HCT116 (cell line): ENCODE measurements around the gene PSMA6. TPM values are rescaled to one million over a fixed set of nuclear protein-coding genes. Genes with fewer than 3 reads are reported as not detected.

Experiments
- ATAC-seq: fragments of 200-7000 bp; cut with Tn5 transposase; 2 replicates; pipeline ENCODE4 v1.9.1; 2020; ENCODE audit warnings: mild to moderate bottlenecking, moderate library complexity
- BruUV-seq: library from RNA; stranded (reverse); fragments of 400-500 nt; replicated peaks from 2 replicates; lab custom pipeline; 2021; lab: Mats Ljungman, UMichigan
- CTCF ChIA-PET: fragments of 300-600 bp; sonication (Branson Sonifier 250); formaldehyde crosslinking; loops from one replicate; lab custom pipeline; 2021; ENCODE audit warnings: antibody characterized with exemption; lab: Charles Lee
- POLR2A ChIA-PET: fragments of 300-600, 350-600 bp; sonication (Branson Sonifier 250); formaldehyde crosslinking; loops from one replicate; lab custom pipeline; 2021; ENCODE audit warnings: antibody characterized with exemption; lab: Charles Lee
- RAD21 ChIA-PET, 2 experiments: fragments of 300-600 bp; sonication (Branson Sonifier 250); formaldehyde crosslinking; loops; one replicate each; lab custom pipeline; 2023; ENCODE audit warnings: low total read pairs in 2 of 2; ENCODE audit not compliant: uncharacterized antibody in 2 of 2, unreplicated experiment in 2 of 2, low non-redundant PET in 1 of 2; lab: Charles Lee
- DNase-seq: peaks from one replicate; pipeline ENCODE4 v3.0.0-alpha.2; 2010; ENCODE audit warnings: low read depth, low spot score
- H2AFZ ChIP-seq: fragments of 200-600 bp; shearing (Covaris generic), sonication (generic); 2 replicates; pipeline ENCODE4 v1.6.1; 2017; ENCODE audit warnings: low read depth, mixed run types, mixed read lengths, antibody characterized with exemption, low read length; ENCODE audit not compliant: poor library complexity, severe bottlenecking
- H3K27ac ChIP-seq: 2 replicates; pipeline ENCODE4 v1.5.1; 2012; ENCODE audit warnings: low read depth, low read length
- H3K27me3 ChIP-seq: fragments of 200-600 bp; sonication (generic); 2 replicates; pipeline ENCODE4 v1.6.1; 2016; ENCODE audit warnings: mixed run types, low read length, mixed read lengths; ENCODE audit not compliant: insufficient read depth
- H3K36me3 ChIP-seq, 2 experiments: fragments of 200-500 bp in 1 of 2; fragments of 200-600 bp in 1 of 2; sonication (Bioruptor generic) in 1 of 2; sonication (generic) in 1 of 2; 2 replicates each; pipeline versions ENCODE4 v1.5.1 to v1.6.1; 2014 to 2016; ENCODE audit warnings: low read length in 2 of 2, inconsistent platforms in 1 of 2, mixed read lengths in 1 of 2, mixed run types in 1 of 2; ENCODE audit not compliant: insufficient read depth in 2 of 2, control insufficient read depth in 1 of 2
- H3K4me1 ChIP-seq, 2 experiments: fragments of 200-600 bp in 1 of 2; sonication (generic) in 1 of 2; 2 replicates each; pipeline versions ENCODE4 v1.5.1 to v1.6.1; 2012 to 2017; ENCODE audit warnings: low read length in 2 of 2, inconsistent platforms in 1 of 2, mild to moderate bottlenecking in 1 of 2, mixed read lengths in 1 of 2, mixed run types in 1 of 2, moderate library complexity in 1 of 2; ENCODE audit not compliant: insufficient read depth in 2 of 2, control insufficient read depth in 1 of 2
- H3K4me2 ChIP-seq: fragments of 200-600 bp; sonication (generic); 2 replicates; pipeline ENCODE4 v1.6.1; 2017; ENCODE audit warnings: mixed run types, low read length, mixed read lengths
- H3K4me3 ChIP-seq, 2 experiments: fragments of 200-600 bp in 1 of 2; sonication (generic) in 1 of 2; replicated peaks in 1 of 2; 2 replicates each; pipeline ENCODE4 v1.5.1; 2011 to 2016; ENCODE audit warnings: low read length in 2 of 2, control low read depth in 1 of 2, low read depth in 1 of 2, mild to moderate bottlenecking in 1 of 2, mixed read lengths in 1 of 2, mixed run types in 1 of 2
- H3K79me2 ChIP-seq: fragments of 200-600 bp; sonication (generic); 2 replicates; pipeline ENCODE4 v1.6.1; 2017; ENCODE audit warnings: mild to moderate bottlenecking, mixed run types, low read length, moderate library complexity, mixed read lengths; ENCODE audit not compliant: insufficient read depth
- H3K9ac ChIP-seq: fragments of 200-600 bp; sonication (generic); 2 replicates; pipeline ENCODE4 v1.6.1; 2016; ENCODE audit warnings: low read length, mixed read lengths
- H3K9me2 ChIP-seq: fragments of 200-600 bp; sonication (generic), shearing (Covaris generic); 2 replicates; pipeline ENCODE4 v1.6.1; 2017; ENCODE audit warnings: mixed run types, mild to moderate bottlenecking, moderate library complexity; ENCODE audit not compliant: insufficient read depth
- H3K9me3 ChIP-seq, 2 experiments: fragments of 200-500 bp in 1 of 2; fragments of 200-600 bp in 1 of 2; sonication (Bioruptor generic) in 1 of 2; sonication (generic) in 1 of 2; 2 replicates each; pipeline ENCODE4 v1.6.1; 2014 to 2017; ENCODE audit warnings: low read length in 2 of 2, mixed read lengths in 2 of 2, inconsistent platforms in 1 of 2, low read depth in 1 of 2, mild to moderate bottlenecking in 1 of 2, mixed run types in 1 of 2, moderate library complexity in 1 of 2; ENCODE audit not compliant: control insufficient read depth in 1 of 2, insufficient read depth in 1 of 2
- H4K20me1 ChIP-seq: fragments of 200-600 bp; sonication (generic), shearing (Covaris generic); 2 replicates; pipeline ENCODE4 v1.6.1; 2017; ENCODE audit warnings: mixed run types, mild to moderate bottlenecking, moderate library complexity; ENCODE audit not compliant: insufficient read depth
- CBX3 ChIP-seq: IDR thresholded peaks from 2 replicates; pipeline ENCODE4 v1.6.1; 2012; ENCODE audit warnings: low read depth
- CEBPB ChIP-seq: IDR thresholded peaks from 2 replicates; pipeline ENCODE4 v1.6.1; 2012; ENCODE audit warnings: low read depth
- EGR1 ChIP-seq: IDR thresholded peaks from 2 replicates; pipeline ENCODE4 v1.6.1; 2012; ENCODE audit warnings: low read depth
- EZH2phosphoT487 ChIP-seq: fragments of 200-600 bp; IDR thresholded peaks from 2 replicates; pipeline ENCODE4 v1.6.1; 2018; ENCODE audit warnings: antibody characterized with exemption, borderline replicate concordance
- FOSL1 ChIP-seq: IDR thresholded peaks from 2 replicates; pipeline ENCODE4 v1.6.1; 2012; ENCODE audit warnings: low read depth
- JUND ChIP-seq: IDR thresholded peaks from 2 replicates; pipeline ENCODE4 v1.6.1; 2012
- RAD21 ChIP-seq: IDR thresholded peaks from 2 replicates; pipeline ENCODE4 v1.6.1; 2012; ENCODE audit warnings: low read depth, mild to moderate bottlenecking
- SP1 ChIP-seq: IDR thresholded peaks from 2 replicates; pipeline ENCODE4 v1.6.1; 2012; ENCODE audit warnings: low read depth
- SRF ChIP-seq: IDR thresholded peaks from 2 replicates; pipeline ENCODE4 v1.6.1; 2012; ENCODE audit warnings: low read depth
- ZFX ChIP-seq: fragments of 450-650 bp; IDR thresholded peaks from 2 replicates; pipeline ENCODE4 v1.6.1; 2017
- ZNF274 ChIP-seq: fragments of 200-500 bp; sonication (Bioruptor generic); IDR thresholded peaks from 2 replicates; pipeline ENCODE4 v1.6.1; 2014; ENCODE audit warnings: mild to moderate bottlenecking, low read depth, low read length, inconsistent platforms
- intact Hi-C: fragments of 100-400 bp; cut with micrococcal nuclease; formaldehyde crosslinking; loops from 2 replicates; pipeline ENCODE4 v1.10.0; 2022
- total RNA-seq: library from RNA; stranded (reverse); gene quantifications from one replicate; pipeline ENCODE4 v1.2.1, GENCODE V29; 2021; ENCODE audit not compliant: unreplicated experiment
- TF ChIP-seq, protein P1 (sequence below): IDR thresholded peaks from 2 replicates; pipeline ENCODE4 v1.6.1; 2011; ENCODE audit warnings: mild to moderate bottlenecking, low read length, moderate library complexity; ENCODE audit not compliant: insufficient replicate concordance; ENCODE audit errors: extremely low read depth
- TF ChIP-seq, protein P2 (sequence below): IDR thresholded peaks from 2 replicates; pipeline ENCODE4 v1.6.1; 2012; ENCODE audit warnings: low read depth
- TF ChIP-seq, protein P3 (sequence below), 3 experiments: fragments of 200-600 bp in 1 of 3; sonication (generic) in 1 of 3; IDR thresholded peaks in 2 of 3; conservative IDR thresholded peaks in 1 of 3; 2 replicates each; pipeline ENCODE4 v1.5.1; 2012 to 2017; ENCODE audit warnings: low read depth in 2 of 3, low read length in 2 of 3, antibody characterized with exemption in 1 of 3, borderline replicate concordance in 1 of 3, control low read depth in 1 of 3, mild to moderate bottlenecking in 1 of 3, mixed read lengths in 1 of 3, mixed run types in 1 of 3, moderate library complexity in 1 of 3; ENCODE audit not compliant: insufficient read depth in 1 of 3

The PSMA6 gene
- total RNA-seq, 1 experiment from 2014 or later, result 194 TPM

DNA sequence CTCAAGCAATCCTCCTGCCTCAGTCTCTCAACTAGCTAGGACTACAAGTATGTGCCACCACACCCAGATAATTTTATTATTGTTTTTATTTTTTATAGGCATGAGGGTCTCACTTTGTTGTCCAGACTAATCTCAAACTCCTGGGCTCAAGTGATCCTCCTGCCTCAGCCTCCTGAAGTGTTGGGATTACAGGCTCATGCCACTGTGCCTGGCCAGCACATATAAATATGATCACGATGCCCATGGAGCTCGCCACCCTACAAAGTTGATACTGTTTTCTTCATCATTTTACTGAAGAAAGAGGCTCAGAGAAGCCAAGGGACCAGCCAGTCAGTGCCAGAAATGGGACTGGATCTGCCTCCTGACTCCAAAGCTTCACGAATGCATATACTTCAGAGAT, 59.3 kb downstream of the PSMA6 start:
- H3K36me3 ChIP-seq, result no peaks in the 10 kb centered on the region
- H3K9ac ChIP-seq, result no peak overlapping the region
- ATAC-seq (no peak), DNase-seq (no peak)
- ChIA-PET POLR2A (interaction anchor here (1.0 to 1.8 kb wide), 2 partner anchors 9 to 10 kb away, joined by 3 to 5 read pairs; no protein-coding TSS in a partner anchor), CTCF (interaction anchor here (0.9 kb wide), 1 partner anchor 10 kb away, joined by 4 read pairs; no protein-coding TSS in a partner anchor), RAD21 (interaction anchor here in 1 of 2 experiments (0.7 kb wide), 1 partner anchor 14 kb away, joined by 3 read pairs; no protein-coding TSS in a partner anchor)
- TF ChIP-seq, protein P1, sequence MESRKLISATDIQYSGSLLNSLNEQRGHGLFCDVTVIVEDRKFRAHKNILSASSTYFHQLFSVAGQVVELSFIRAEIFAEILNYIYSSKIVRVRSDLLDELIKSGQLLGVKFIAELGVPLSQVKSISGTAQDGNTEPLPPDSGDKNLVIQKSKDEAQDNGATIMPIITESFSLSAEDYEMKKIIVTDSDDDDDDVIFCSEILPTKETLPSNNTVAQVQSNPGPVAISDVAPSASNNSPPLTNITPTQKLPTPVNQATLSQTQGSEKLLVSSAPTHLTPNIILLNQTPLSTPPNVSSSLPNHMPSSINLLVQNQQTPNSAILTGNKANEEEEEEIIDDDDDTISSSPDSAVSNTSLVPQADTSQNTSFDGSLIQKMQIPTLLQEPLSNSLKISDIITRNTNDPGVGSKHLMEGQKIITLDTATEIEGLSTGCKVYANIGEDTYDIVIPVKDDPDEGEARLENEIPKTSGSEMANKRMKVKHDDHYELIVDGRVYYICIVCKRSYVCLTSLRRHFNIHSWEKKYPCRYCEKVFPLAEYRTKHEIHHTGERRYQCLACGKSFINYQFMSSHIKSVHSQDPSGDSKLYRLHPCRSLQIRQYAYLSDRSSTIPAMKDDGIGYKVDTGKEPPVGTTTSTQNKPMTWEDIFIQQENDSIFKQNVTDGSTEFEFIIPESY, result no peak
- no peak for TF ChIP-seq ZFX
- TF ChIP-seq EGR1, result no peak
- no peaks in the 10 kb centered on the region for H3K9me3 ChIP-seq
- no peaks in the 10 kb centered on the region for H3K9me2 ChIP-seq
- BruUV-seq, result no TSS peak
- no peak overlapping the region for H3K4me3 ChIP-seq
- no peaks in the 10 kb centered on the region for H3K79me2 ChIP-seq
- no peaks in the 10 kb centered on the region for H4K20me1 ChIP-seq
- H3K4me2 ChIP-seq, result no peak overlapping the region
- no peak overlapping the region for H2AFZ ChIP-seq
- no peaks in the 10 kb centered on the region for H3K27me3 ChIP-seq
- intact Hi-C loops, result no loop called here
- peaks cover 6 to 10% of the 10 kb centered on the region in 2 experiments for H3K4me1 ChIP-seq
- H3K27ac ChIP-seq, result no peak overlapping the region

DNA sequence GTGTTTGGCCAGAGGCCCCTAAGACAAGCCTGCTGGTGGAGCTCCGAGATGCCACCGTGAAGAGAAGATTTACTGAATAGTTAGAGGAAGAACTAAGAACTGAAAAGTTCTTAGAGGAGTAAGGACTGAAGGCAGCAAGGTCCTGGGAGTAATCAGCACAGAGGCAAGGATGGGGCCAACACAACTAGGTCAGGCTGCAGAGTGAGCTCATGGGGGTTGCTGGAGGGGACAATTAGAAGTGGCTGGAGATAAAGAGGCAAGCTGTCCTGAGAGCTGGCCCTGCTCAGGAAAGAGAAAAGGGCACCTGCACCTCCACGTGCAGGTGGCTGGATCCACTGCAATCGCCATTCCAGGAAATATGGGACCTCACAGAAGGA, 59.7 kb downstream of the PSMA6 start:
- CTCF ChIA-PET, result interaction anchor here (0.9 kb wide), 1 partner anchor 10 kb away, joined by 4 read pairs; no protein-coding TSS in a partner anchor
- BruUV-seq, result no TSS peak
- TF ChIP-seq ZNF274 (no peak), FOSL1 (no peak), CBX3 (no peak), RAD21 (no peak), EZH2phosphoT487 (no peak), JUND (no peak), CEBPB (no peak), SRF (no peak), SP1 (no peak)
- TF ChIP-seq, protein P2, sequence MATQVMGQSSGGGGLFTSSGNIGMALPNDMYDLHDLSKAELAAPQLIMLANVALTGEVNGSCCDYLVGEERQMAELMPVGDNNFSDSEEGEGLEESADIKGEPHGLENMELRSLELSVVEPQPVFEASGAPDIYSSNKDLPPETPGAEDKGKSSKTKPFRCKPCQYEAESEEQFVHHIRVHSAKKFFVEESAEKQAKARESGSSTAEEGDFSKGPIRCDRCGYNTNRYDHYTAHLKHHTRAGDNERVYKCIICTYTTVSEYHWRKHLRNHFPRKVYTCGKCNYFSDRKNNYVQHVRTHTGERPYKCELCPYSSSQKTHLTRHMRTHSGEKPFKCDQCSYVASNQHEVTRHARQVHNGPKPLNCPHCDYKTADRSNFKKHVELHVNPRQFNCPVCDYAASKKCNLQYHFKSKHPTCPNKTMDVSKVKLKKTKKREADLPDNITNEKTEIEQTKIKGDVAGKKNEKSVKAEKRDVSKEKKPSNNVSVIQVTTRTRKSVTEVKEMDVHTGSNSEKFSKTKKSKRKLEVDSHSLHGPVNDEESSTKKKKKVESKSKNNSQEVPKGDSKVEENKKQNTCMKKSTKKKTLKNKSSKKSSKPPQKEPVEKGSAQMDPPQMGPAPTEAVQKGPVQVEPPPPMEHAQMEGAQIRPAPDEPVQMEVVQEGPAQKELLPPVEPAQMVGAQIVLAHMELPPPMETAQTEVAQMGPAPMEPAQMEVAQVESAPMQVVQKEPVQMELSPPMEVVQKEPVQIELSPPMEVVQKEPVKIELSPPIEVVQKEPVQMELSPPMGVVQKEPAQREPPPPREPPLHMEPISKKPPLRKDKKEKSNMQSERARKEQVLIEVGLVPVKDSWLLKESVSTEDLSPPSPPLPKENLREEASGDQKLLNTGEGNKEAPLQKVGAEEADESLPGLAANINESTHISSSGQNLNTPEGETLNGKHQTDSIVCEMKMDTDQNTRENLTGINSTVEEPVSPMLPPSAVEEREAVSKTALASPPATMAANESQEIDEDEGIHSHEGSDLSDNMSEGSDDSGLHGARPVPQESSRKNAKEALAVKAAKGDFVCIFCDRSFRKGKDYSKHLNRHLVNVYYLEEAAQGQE, result no peak
- TF ChIP-seq, protein P3, sequence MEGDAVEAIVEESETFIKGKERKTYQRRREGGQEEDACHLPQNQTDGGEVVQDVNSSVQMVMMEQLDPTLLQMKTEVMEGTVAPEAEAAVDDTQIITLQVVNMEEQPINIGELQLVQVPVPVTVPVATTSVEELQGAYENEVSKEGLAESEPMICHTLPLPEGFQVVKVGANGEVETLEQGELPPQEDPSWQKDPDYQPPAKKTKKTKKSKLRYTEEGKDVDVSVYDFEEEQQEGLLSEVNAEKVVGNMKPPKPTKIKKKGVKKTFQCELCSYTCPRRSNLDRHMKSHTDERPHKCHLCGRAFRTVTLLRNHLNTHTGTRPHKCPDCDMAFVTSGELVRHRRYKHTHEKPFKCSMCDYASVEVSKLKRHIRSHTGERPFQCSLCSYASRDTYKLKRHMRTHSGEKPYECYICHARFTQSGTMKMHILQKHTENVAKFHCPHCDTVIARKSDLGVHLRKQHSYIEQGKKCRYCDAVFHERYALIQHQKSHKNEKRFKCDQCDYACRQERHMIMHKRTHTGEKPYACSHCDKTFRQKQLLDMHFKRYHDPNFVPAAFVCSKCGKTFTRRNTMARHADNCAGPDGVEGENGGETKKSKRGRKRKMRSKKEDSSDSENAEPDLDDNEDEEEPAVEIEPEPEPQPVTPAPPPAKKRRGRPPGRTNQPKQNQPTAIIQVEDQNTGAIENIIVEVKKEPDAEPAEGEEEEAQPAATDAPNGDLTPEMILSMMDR (IDR thresholded peaks at IDR 0.05 in 2 of 3, conservative IDR thresholded peaks at IDR 0.05 in 1 of 3; ENCODE audit: borderline replicate concordance in 1 of 3, insufficient read depth in 1 of 3, low read depth in 2 of 3, low read length in 2 of 3), result no peak

More for the DNA sequence above, 59.7 kb downstream of the PSMA6 start:
- Histone ChIP-seq H3K4me2 (no peak overlapping the region), H3K4me1 (peaks cover 7 to 13% of the 10 kb centered on the region in 2 experiments), H3K36me3 (no peaks in the 10 kb centered on the region), H3K9ac (no peak overlapping the region), H3K9me3 (no peaks in the 10 kb centered on the region), H4K20me1 (no peaks in the 10 kb centered on the region), H2AFZ (no peak overlapping the region), H3K4me3 (no peak overlapping the region), H3K27ac (no peak overlapping the region), H3K9me2 (no peaks in the 10 kb centered on the region), H3K27me3 (no peaks in the 10 kb centered on the region), H3K79me2 (no peaks in the 10 kb centered on the region)
- intact Hi-C loops, result no loop called here
- RAD21 ChIA-PET, result no interaction called here
- ATAC-seq, result no peak
- DNase-seq, result no peak
- POLR2A ChIA-PET, result interaction anchor here (1.0 to 1.8 kb wide), 2 partner anchors 9 to 10 kb away, joined by 3 to 5 read pairs; no protein-coding TSS in a partner anchor
